Measurements from ENCODE around the gene RPL3. TPM values are rescaled to one million over a fixed set of nuclear protein-coding genes. Genes with fewer than 3 reads are reported as not detected.

Gene RPL3
- total RNA-seq, 6 experiments from 2014 or later: 1,444 to 1,605 (median 1,488) TPM

GRCh38 chr22:39288135-39288898, 31.1 kb downstream of the RPL3 start:
- no peak for TF ChIP-seq CTCF (IDR thresholded peaks at IDR 0.05)
- peaks cover 4% of the 10 kb centered on the region; the same call in 1 of the 2 replicates for H3K36me3 Mint-ChIP-seq (ENCODE audit: low read depth)
- no peaks in the 10 kb centered on the region; the same call in 1 of the 2 replicates for H3K27me3 Mint-ChIP-seq (ENCODE audit: insufficient read depth)
- DNase-seq: no peak
- peaks cover 33% of the 10 kb centered on the region for H3K4me1 Mint-ChIP-seq (ENCODE audit: low read depth)
- no peak overlapping the region for H3K4me3 Mint-ChIP-seq
- H3K9me3 Mint-ChIP-seq: peaks cover 10% of the 10 kb centered on the region
- H3K27ac Mint-ChIP-seq: no peak overlapping the region

GRCh38 chr22:39287076-39287725, 32.2 kb downstream of the RPL3 start:
- Mint-ChIP-seq H3K36me3 (ENCODE audit: low read depth) (peaks cover 4% of the 10 kb centered on the region; the same call in 1 of the 2 replicates), H3K4me1 (ENCODE audit: low read depth) (peaks cover 34% of the 10 kb centered on the region), H3K9me3 (peaks cover 10% of the 10 kb centered on the region), H3K4me3 (no peak overlapping the region), H3K27ac (no peak overlapping the region), H3K27me3 (ENCODE audit: insufficient read depth) (no peaks in the 10 kb centered on the region; the same call in 1 of the 2 replicates)
- no peak for TF ChIP-seq CTCF (IDR thresholded peaks at IDR 0.05)
- DNase-seq: no peak

- Mint-ChIP-seq H3K4me1 (ENCODE audit: low read depth) (peaks cover 29% of the 10 kb centered on the region), H3K9me3 (peaks cover 10% of the 10 kb centered on the region), H3K27ac (no peak overlapping the region), H3K27me3 (ENCODE audit: insufficient read depth) (no peaks in the 10 kb centered on the region; the same call in 1 of the 2 replicates), H3K4me3 (no peak overlapping the region), H3K36me3 (ENCODE audit: low read depth) (peaks cover 4% of the 10 kb centered on the region; the same call in 1 of the 2 replicates)
- no peak for DNase-seq
- TF ChIP-seq CTCF (IDR thresholded peaks at IDR 0.05): no peak
These were observed 34.4 kb downstream of the RPL3 start for GRCh38 chr22:39284983-39285382.

GRCh38 chr22:39284142-39284980, 35.1 kb downstream of the RPL3 start:
- Mint-ChIP-seq H3K4me3 (no peak overlapping the region), H3K4me1 (ENCODE audit: low read depth) (peaks cover 29% of the 10 kb centered on the region), H3K9me3 (peaks cover 10% of the 10 kb centered on the region), H3K36me3 (ENCODE audit: low read depth) (peaks cover 4% of the 10 kb centered on the region; the same call in 1 of the 2 replicates), H3K27me3 (ENCODE audit: insufficient read depth) (no peaks in the 10 kb centered on the region; the same call in 1 of the 2 replicates), H3K27ac (no peak overlapping the region)
- no peak for DNase-seq
- TF ChIP-seq CTCF (IDR thresholded peaks at IDR 0.05): no peak

Measured in HFFc6 (cell line).